HG03135 (cell line): Measurements from ENCODE around the gene PRR5L.

Experiments used
- ATAC-seq: cut with Tn5 transposase; IDR thresholded peaks from one replicate; pipeline ENCODE4 v1.9.1; 2021; ENCODE audit warnings: mild to moderate bottlenecking, moderate library complexity; ENCODE audit not compliant: unreplicated experiment

Gene PRR5L

DNA sequence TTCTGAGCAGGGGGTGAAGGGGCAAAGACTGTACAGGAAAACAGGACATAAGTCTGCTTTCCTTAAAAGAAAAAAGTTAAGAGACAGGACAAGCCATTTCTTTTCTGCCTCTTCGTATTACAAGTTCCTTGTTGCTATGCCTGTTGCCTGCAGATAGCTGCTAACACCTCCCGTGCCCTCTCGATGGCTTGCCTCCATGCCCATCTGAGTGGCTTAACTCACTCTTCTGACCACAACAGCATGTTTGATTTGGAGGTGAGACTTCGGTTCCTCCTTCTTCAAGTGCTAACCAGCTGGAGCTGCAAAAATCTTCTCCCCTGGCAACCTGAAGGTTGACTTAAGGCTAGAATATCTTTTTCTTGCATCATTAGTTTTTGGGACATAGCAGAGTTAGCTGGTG lies 103.1 kb downstream of the PRR5L start:
- no peak for ATAC-seq

DNA sequence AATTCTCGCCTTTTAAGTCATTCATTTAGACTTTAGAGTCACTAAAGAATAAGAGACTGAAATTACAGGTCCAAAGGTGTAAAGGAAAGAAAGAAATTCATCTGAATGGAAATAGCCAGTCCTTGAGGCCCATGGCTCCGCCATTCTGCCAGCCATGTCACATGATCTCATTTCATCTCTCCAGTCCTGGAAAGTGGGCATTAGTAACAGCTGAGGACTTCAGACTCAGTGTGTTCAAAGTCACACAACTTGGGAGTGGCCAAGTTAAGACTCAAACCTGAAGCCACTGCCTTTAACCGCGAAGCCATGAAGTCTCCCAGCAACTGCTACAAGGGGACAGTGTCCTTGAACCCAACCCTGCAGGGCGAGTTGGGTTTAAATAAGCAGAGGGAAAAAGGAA lies 103.7 kb downstream of the PRR5L start:
- ATAC-seq = no peak

DNA sequence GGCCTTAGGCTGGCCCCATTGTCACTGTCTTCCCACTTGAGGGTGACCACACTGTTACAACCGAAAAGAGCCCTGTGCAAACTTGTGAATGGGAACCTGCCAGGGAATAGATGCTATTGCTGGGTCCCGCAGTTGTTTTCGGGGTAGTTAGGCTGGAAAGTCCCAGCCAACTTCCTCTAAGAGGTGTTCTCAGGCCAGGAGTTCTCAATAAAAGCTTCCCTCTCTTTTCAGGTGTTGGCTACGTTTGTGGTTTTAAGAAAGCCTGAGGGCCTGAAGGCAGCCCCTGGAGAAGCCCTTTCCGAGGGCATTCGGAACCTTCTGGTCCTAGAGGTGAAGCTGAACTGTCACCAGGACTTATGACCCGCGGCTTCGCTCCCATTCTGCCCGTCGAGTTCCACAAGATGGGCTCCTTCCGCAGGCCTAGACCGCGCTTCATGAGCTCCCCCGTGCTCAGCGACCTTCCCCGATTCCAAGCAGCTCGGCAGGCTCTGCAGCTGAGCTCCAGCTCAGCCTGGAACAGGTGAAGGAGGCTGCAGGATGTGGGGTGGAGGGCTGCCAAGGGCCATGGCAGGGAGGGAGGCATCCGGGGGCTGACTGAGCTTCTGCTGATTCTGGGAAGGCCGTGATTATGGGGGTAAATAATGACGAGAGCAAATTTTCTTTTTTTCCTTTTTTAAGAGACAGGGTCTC lies 104.8 kb downstream of the PRR5L start:
- no peak for ATAC-seq

DNA sequence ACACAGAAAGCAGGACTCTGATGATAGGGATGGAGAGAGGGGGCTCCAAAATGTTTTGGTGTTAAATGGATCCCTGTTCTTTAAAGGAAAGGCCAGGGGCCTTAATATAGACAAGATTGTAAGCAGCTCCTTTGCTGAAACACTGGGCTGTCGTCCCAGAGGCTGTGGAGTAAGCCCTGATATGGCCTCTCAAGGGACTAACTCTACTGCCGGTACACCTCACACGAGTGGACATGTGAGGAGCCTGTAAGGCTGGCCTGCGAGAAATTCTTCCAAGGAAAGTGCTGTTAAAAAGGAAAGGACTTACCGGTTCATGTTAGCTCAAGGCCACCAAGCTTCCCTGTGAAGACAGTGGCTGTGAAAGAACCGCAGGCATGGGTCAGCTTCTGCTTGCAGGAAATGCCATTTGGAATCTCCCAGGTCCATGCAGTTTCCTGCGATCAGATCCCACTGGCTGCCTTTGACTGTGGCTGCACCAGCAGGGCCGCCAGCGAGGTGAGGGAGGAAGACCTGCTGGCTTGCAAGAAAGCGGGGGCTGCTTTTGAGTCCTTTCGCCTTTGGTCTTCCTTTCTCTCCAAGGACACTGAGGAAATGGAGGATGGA lies 106.6 kb downstream of the PRR5L start:
- no peak for ATAC-seq

DNA sequence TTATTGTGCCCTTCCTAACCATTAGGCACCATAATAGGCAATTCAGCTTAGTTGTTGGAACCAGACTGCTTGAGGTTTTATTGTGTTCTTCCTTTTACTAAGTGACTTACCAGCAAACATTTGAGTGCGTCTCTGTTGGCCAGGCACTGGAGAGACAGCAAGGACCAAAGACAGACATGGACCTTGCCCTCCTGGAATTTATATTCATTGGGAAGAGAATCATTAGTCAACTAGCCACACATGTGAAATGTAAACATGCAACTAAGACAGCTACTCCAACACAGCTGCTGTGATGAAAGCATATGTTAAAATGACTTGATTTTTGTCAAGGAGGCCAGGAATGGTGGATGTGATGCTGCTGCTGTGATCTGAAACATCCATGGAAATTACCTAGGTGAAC lies 107.6 kb downstream of the PRR5L start:
- no peak for ATAC-seq

DNA sequence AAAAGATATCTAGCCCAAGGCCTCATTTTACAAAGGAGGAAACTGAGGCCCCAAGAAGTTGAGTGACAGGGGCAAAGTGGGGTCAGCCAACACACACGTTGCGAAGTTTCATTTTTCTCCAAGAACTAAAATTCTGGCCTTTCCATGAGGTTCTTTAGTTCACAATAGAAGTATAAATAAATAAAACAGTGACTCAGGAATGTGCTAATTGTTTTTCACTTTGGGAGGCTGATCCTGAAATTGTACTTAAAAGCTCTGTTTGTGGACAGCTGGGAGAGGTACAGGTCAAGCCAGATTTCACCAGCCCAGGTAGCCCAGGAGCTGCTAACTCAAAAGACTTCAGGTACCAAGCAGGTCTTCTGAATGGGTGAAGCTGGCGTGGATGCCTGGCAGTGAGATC lies 108.7 kb downstream of the PRR5L start:
- ATAC-seq = no peak

DNA sequence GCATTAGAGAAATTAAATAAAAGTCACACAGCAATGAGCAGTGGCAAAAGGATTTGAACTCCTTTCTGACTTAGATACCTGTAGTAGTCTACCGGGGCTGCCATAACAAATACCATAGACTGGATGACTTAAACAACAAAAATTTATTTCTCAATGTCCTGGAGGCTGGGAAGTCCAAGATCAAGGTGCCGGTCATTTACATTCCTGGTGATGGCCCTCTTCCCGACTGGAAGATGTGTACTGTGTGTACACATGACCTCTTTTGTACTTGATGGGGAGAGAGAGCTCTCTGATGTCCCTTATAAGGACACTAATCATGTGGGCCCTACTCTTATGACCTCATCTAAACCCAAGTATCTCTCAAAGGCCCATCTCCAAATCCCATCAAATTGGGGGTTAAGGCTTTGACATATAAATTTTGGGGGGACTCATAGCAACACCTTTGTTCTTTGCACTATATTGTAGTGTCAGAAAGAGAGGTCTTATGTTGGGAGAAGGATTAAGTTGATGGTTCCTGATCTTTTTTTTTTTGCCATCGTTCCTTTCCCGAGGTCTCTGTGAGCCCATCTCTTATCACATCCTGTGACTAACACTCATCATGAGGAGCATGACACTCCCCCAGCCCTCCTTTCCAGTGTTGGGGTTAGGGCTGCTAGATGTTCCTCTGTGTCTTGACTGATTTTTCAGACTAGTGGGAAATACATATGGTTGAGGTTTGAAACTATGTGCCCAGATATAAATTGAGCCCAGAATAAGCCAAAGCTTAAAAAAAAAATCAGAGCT lies 109.7 kb downstream of the PRR5L start:
- no peak for ATAC-seq

DNA sequence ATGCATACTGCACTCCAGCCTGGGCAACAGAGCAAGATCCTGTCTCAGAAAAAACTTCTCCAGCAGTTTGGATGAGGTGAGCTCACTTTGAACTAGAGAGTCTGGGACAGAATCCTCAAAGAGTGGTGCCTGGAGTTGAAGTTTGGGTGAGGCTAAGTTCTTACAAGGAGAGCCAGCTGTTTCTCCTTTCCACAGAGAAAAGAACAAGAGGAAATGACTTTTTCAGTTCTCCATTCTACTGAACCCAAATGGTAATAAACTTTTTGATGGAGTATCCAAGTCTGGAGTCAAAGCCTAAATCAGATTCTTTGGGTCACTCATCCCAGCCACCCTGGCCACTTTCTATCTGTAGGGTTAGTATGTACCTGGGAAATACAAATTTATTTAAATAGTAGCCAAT lies 111.3 kb downstream of the PRR5L start:
- ATAC-seq = no peak

DNA sequence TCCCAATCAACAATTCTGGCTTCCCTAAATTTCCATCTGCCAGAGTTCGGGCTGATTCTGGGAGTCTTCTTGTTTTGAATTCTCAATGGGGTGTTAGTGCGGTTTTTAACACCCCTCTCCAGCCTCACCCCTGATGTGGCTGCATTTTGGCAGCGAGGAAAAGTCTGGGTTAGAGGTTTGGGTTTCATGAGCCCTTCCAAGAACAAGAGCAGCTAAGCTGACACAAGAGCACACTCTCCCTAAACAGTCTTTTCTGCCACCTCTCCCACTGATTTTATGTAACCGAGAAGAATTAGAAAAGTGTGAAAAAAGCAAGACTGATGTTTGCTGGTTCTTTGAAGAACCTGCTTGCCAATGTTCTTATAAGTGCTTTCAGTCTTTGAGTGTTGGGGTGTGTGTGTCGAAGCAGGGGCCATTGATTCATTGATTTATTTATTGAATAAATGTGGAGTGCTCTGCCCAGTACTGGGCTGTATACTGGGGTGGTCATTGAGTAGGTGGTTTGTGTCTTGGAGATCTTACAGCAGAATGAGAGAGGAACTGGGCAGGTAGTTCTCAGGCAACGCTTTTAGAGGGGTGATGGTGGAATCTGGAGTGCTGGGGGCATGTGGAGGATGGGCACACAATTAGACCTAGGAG lies 112.5 kb downstream of the PRR5L start:
- ATAC-seq = no peak

DNA sequence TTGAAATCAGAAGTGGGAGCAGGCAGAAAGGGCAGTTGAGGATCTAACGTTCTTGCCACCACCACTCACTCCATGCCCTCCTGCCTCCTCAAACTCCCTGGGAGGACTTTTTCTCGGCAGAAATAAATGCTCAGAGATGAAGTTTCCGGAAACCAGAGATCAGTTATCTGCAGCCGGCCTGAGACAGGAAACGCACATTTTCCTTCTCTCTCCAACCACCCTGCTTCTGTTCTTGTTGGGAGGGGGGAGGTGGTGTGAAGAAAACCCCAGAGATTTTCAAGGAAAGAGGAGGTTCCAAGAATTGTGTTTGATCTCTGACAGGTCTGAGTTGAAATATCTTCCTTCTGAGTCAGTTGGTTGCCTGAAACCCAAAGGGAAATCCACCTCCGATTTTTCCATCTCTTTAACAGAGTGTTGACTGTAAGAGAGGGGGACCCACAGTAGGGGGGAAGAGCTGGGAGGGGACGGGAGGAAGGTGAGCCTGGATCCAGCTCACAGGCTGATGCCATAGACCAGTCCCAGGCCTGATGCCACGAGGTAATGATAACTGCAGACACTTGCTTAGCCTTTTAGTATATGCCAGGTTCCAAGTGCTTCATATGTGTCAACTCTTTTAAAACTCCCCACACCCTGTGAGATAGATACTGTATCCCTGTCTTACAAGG lies 113.2 kb downstream of the PRR5L start:
- ATAC-seq = no peak

DNA sequence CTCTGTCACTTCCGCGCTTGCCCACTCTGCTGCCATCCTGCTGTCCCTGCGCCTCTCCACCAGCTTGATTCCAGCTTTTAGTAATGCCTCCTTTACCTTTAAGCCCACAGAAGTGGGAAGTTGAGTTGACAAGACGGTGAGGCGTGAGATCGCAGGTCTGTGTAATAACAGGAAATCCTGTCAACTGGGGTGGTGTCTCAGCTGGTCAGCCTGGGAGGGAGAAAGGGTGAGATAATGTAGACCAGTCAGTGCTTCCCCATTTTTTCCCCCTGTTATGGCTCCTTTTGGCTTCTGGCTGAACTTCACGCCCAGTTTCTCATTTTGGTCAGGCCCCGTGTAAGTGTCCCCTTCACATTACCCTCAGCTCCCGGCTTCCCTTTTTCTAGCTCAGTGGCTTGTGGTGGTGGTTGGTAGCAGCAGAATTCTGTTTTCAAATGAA lies 115.1 kb downstream of the PRR5L start:
- ATAC-seq = peak; percentile 70

DNA sequence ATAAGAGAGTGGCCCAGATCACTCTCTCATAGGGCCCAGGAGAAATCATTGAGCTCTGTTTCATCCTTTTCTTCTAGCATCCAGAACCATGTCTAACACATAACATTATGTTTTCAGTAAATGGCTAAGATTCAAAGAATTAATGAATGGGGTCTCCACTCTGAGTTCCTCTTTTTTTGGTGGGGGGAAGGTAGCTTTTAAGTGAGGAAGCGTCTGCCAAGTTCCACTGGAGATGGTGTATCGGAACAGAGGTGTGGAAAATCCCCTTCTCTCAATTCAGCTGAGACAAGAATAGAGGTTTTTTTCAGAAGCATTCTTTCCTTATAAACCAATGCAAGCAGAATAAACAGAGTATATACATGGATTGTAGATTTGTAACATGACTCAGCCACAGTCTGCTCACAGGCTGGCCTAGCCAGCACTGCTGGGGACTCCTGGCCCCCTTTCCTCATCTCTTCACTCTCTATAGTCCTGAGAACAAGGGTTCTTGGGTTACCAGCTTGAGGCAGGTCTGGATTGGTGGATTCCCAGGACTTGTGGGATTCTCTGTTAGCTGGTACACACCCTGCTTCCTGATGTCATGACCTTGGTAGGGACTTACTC lies 116.8 kb downstream of the PRR5L start:
- no peak for ATAC-seq

DNA sequence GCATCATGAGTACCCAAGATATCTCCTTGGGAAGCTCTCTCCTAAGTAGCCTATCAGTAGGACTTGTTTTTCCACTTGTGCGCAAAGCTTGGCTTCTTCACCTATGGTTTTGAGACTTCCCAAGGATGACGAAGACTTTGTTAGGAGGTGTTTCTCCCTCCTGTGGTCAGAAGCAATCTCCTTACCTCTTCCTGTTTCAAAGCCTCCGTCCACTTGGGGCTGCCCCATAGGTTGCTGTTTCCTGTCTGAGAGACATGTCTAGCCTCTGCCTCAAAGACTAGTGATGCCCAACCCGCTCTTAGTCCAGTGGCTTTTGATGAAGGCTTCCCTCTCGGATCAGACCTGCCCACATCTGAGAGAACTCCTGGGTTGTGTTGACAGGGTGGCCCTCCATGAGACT lies 121.1 kb downstream of the PRR5L start:
- ATAC-seq = no peak

DNA sequence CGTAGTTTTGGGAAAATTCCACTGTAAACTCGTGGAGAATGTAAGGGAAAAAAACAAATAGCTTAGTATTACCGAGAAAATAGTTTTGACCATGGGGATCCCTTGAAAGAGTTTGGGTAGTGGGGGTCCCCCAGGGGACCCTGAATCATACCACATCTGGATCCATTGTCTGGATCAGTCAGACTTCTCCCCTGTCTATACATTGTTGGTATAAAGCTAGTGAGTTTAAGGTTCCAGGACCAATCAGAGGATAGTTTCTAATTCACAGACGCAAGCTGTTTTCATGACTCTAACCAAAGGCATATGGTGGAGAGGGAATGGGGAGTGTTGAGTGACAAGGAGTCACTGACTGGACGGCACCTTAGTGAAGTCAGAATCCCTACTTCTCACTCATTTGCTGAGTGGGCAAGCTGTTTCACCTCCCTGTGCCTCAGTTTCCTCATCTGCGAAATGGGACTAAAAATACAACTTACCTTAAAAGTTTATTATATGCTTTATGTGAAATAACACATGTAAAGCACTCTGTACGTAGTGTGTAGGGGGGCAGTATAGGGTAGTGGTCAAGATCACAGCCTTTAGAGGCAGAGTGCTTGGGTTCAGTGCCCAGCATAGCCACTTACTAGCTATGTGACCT lies 123.8 kb downstream of the PRR5L start:
- no peak for ATAC-seq

DNA sequence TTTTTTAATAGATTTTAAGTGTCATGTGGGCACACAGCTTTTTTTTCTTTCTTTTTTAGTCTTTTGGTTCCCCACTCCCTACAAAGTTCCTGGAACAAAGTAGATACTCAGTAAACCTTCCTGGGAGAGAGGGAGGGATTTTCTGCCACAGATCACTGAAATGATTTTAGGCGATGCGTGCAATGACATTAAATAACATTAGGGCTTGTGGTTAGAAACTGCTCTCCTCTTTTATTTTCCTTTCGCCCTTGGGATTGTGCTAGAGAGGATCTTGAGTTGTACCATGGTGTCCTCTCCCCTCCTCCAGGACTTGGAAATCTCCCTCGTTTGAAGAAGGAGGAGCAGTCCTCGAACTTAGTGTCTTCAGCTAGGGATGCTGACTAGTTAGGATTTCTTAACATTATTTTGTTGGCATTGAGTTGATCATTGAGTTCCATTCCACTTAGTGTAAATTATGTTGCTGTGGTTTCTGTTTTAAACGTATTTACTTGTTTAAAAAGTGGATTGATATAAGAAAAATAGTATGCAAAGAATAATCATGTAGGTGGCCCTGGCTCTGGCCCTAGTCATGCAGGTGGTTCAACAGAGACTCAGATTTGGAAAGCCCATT lies 125.6 kb downstream of the PRR5L start:
- ATAC-seq = no peak

DNA sequence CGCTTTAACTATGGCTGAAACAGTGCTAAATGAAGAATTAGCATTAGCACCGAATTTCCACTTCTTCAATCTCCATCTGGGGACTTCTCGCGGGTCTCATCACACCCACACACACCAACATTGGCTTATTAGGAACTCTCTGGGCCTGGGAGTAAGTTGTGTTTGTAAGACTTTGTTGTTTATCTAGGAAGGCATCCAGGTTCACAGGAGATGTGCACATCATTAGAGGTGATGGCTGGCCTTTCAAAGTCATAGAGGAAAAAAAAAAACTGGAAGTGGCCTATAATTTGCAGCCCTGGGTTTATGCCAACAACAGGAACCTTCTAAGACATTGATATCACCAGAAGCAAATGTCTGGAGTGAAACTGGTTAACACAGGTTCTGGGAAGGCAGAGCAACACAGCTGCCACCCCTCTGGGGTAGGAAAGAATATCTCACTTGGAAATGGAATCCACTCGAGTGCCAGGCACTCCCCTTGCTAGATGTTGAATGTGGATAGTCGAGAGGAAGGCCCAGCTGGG lies 129.5 kb downstream of the PRR5L start:
- ATAC-seq = no peak

DNA sequence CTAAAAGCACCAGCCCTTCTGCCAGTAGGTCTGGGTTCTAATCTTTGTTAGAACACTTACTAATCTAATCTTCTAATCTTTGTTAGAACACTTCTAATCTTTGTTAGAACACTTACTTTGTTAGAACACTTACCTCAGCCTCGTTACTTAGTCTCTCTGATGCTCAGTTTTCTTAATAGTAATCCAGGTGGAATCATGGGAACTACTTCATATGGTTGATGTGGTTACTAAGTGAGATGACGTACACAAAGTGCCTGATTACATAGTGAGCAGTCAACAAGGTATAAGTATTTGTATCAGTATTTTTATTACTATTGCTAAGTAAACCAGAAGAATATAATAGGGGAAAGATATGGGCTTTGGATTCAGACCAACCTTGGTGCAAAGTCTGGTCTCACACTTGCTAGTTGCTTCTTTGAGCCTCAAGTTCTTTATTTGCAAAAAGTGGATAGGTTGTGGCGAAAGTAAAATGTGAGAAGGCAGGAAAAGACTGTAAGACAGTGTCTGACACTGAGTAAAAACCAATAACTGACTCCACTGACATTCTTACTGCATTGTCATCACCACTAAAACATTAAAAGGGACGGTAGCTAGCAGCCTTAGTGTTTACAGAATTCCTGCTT lies 130.2 kb downstream of the PRR5L start:
- ATAC-seq = no peak

DNA sequence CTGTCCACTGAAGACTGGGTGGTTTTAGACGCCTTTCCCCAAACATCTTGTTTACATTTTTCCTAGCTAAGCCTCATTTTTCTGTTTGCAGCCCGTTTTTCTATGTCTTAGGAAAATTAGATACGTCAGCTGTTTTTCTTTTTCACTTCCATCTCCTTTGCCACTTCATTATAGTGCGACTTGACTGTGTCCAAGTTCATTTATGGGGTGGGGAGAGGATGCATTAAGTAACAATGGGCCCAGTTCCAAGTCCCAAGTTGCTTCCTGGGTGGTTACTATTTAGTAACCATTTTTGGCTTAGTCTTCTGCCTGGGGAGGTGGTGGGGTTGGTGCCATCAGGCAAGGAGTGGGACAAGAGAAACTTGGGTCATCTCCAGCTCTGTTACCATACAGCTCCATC lies 131.0 kb downstream of the PRR5L start:
- no peak for ATAC-seq

DNA sequence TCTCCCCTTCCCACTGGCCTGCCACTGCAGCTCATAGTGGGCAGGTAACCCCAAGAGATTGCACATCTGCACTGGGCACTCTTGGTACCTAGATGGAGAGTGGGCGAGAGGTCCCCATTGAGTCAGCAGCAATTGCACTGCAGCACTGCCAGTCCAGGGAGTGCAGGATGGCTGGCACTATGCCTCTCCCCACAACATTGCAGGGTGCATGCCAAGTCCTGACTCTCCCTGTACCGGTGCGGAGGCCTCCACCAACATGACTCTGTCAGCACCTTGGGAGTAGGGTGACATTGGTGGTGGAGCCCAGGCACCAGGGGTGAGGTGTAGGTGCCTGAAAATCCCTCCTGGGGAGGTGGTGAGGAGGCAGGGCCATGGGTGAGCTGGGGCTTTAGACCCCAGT lies 131.8 kb downstream of the PRR5L start:
- no peak for ATAC-seq
